Inferior parietal cortex (tissue), 1 donor: ENCODE measurements around the gene MGAT5.
"Not testable (repeated sequence)": the region's sequence is repeated elsewhere in the genome, so short reads cannot be mapped to it uniquely, and the experiment has no call there.

ENCODE experiments used
- DNase-seq: peaks from one replicate; pipeline ENCODE4 v3.0.0-alpha.2; 2016; ENCODE audit errors: extremely low spot score

Gene MGAT5

GRCh38 chr2:134468164-134468563 lies 214.3 kb downstream of the MGAT5 start:
- no peak for DNase-seq

GRCh38 chr2:134468776-134469175 lies 214.9 kb downstream of the MGAT5 start:
- DNase-seq = no peak

- no peak for DNase-seq
These were observed 215.7 kb downstream of the MGAT5 start for GRCh38 chr2:134469516-134470115.

- DNase-seq = no peak
These were observed 216.8 kb downstream of the MGAT5 start for GRCh38 chr2:134470561-134471168.

GRCh38 chr2:134476982-134477381 lies 223.1 kb downstream of the MGAT5 start:
- DNase-seq = not testable (repeated sequence)

GRCh38 chr2:134479696-134480330 lies 225.9 kb downstream of the MGAT5 start:
- no peak for DNase-seq

GRCh38 chr2:134482131-134482723 lies 228.4 kb downstream of the MGAT5 start:
- DNase-seq = no peak

- no peak for DNase-seq
These were observed 229.0 kb downstream of the MGAT5 start for GRCh38 chr2:134482766-134483340.

GRCh38 chr2:134489732-134490384 lies 236.0 kb downstream of the MGAT5 start:
- no peak for DNase-seq

GRCh38 chr2:134490559-134490958 lies 236.7 kb downstream of the MGAT5 start:
- no peak for DNase-seq

- DNase-seq = no peak
These were observed 237.2 kb downstream of the MGAT5 start for GRCh38 chr2:134491022-134491421.

GRCh38 chr2:134491771-134492441 lies 238.0 kb downstream of the MGAT5 start:
- DNase-seq = no peak

- DNase-seq = no peak
These were observed 239.9 kb downstream of the MGAT5 start for GRCh38 chr2:134493797-134494196.

- DNase-seq = no peak
These were observed 244.8 kb downstream of the MGAT5 start for GRCh38 chr2:134498654-134499053.

GRCh38 chr2:134499307-134499926 lies 245.5 kb downstream of the MGAT5 start:
- DNase-seq = no peak

GRCh38 chr2:134500211-134500935 lies 246.5 kb downstream of the MGAT5 start:
- DNase-seq = no peak

- no peak for DNase-seq
These were observed 247.7 kb downstream of the MGAT5 start for GRCh38 chr2:134501476-134502091.

GRCh38 chr2:134502104-134502503 lies 248.2 kb downstream of the MGAT5 start:
- DNase-seq = no peak
